ENCODE measurements around the gene SPATC1L. TPM values are rescaled to one million over a fixed set of nuclear protein-coding genes. Genes with fewer than 3 reads are reported as not detected.

SPATC1L gene
- total RNA-seq, 2 experiments from 2014 or later: 4.7 to 8.3 TPM

DNA sequence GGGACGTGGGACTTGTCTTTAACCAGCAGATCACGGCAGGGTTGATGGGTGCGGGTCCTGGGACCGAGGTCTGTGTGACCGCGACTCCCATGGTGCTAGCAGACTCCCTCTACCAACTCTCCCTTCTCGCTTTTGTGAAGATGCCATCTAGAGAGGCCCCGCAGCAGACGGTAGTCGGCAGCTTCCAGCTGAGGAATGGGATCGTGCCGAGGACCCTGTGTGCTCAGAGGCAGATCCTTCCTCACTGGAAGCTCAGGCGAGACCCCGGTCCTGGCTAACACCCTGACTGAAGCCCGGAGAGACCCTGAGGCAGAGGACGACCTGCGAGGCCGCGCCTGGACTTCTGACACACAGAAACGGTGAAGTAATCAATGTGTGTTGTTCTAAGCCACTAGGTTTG is 12.5 kb upstream of the SPATC1L start:
- Histone ChIP-seq H3K9me3 (ENCODE audit: low read length) (no peaks in the 10 kb centered on the region), H3K4me3 (ENCODE audit: low read depth, low read length, poor library complexity, severe bottlenecking) (no peak overlapping the region), H3K4me2 (ENCODE audit: low read length) (no peak overlapping the region), H3K4me1 (ENCODE audit: insufficient read depth, low read length, poor library complexity, severe bottlenecking) (no peaks in the 10 kb centered on the region), H2AFZ (ENCODE audit: low read length) (no peak overlapping the region), H3K27ac (ENCODE audit: low read depth, low read length, poor library complexity, severe bottlenecking) (no peak overlapping the region), H3K9me2 (ENCODE audit: insufficient read depth, low read length) (no peaks in the 10 kb centered on the region), H4K20me1 (ENCODE audit: insufficient read depth, low read length) (no peaks in the 10 kb centered on the region), H3K36me3 (ENCODE audit: insufficient read depth, low read length) (peaks cover 72% of the 10 kb centered on the region), H3K79me2 (ENCODE audit: insufficient read depth, low read depth, low read length) (no peaks in the 10 kb centered on the region)
- TF ChIP-seq EZH2phosphoT487 (IDR thresholded peaks at IDR 0.05; ENCODE audit: borderline replicate concordance, low read depth, low read length): no peak
- TF ChIP-seq, protein P1, sequence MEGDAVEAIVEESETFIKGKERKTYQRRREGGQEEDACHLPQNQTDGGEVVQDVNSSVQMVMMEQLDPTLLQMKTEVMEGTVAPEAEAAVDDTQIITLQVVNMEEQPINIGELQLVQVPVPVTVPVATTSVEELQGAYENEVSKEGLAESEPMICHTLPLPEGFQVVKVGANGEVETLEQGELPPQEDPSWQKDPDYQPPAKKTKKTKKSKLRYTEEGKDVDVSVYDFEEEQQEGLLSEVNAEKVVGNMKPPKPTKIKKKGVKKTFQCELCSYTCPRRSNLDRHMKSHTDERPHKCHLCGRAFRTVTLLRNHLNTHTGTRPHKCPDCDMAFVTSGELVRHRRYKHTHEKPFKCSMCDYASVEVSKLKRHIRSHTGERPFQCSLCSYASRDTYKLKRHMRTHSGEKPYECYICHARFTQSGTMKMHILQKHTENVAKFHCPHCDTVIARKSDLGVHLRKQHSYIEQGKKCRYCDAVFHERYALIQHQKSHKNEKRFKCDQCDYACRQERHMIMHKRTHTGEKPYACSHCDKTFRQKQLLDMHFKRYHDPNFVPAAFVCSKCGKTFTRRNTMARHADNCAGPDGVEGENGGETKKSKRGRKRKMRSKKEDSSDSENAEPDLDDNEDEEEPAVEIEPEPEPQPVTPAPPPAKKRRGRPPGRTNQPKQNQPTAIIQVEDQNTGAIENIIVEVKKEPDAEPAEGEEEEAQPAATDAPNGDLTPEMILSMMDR (conservative IDR thresholded peaks at IDR 0.05; ENCODE audit: low read length): no peak
- DNase-seq (ENCODE audit: low spot score): no peak
- ChIA-PET POLR2A (no interaction called here), CTCF (ENCODE audit: unreplicated experiment) (no interaction called here)
- intact Hi-C loops (cut with micrococcal nuclease; ENCODE audit: unreplicated experiment): no loop called here
- no TSS peak for BruUV-seq (replicated peaks)

DNA sequence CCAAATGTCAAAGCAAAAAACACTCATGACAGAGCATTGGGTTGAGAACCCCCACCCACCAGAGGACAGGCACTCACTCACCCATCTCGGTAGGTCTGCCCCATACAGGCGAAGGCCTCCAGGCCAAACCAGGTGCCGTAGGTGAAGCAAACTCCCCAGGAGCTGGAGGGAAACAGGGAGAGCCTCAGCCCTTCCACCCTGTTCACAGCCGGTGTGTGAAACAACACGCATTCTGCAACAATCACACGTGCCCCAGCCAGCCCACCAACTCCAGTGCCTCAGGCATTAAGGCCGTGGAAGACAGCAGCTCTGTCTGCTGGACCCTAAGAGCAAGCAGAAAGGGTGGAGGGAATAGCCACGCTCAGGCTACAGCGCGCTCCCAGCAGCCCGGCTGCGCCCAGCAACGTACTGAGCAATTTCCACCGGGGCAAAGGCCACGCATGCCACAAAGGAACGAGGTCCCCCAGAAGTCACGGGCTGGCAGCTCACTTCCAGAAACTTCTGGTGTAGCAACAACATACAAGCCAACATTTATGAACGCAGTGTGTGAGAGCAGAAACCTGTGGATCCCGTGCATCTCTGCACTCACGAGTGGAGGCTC is 11.4 kb upstream of the SPATC1L start:
- intact Hi-C loops (cut with micrococcal nuclease; ENCODE audit: unreplicated experiment): no loop called here
- H3K9me3 ChIP-seq (ENCODE audit: low read length): no peaks in the 10 kb centered on the region
- CTCF ChIA-PET (ENCODE audit: unreplicated experiment): no interaction called here
- no peak overlapping the region for H3K4me2 ChIP-seq (ENCODE audit: low read length)
- H3K36me3 ChIP-seq (ENCODE audit: insufficient read depth, low read length): peaks cover 72% of the 10 kb centered on the region
- H3K27ac ChIP-seq (ENCODE audit: low read depth, low read length, poor library complexity, severe bottlenecking): no peak overlapping the region
- BruUV-seq (replicated peaks): no TSS peak
- no peaks in the 10 kb centered on the region for H3K9me2 ChIP-seq (ENCODE audit: insufficient read depth, low read length)
- POLR2A ChIA-PET: no interaction called here
- H3K4me3 ChIP-seq (ENCODE audit: low read depth, low read length, poor library complexity, severe bottlenecking): no peak overlapping the region
- TF ChIP-seq, protein P1 (conservative IDR thresholded peaks at IDR 0.05; ENCODE audit: low read length): no peak
- TF ChIP-seq EZH2phosphoT487 (IDR thresholded peaks at IDR 0.05; ENCODE audit: borderline replicate concordance, low read depth, low read length): no peak
- H3K4me1 ChIP-seq (ENCODE audit: insufficient read depth, low read length, poor library complexity, severe bottlenecking): no peaks in the 10 kb centered on the region
- H4K20me1 ChIP-seq (ENCODE audit: insufficient read depth, low read length): no peaks in the 10 kb centered on the region
- no peaks in the 10 kb centered on the region for H3K79me2 ChIP-seq (ENCODE audit: insufficient read depth, low read depth, low read length)
- no peak for DNase-seq (ENCODE audit: low spot score)
- H2AFZ ChIP-seq (ENCODE audit: low read length): no peak overlapping the region

DNA sequence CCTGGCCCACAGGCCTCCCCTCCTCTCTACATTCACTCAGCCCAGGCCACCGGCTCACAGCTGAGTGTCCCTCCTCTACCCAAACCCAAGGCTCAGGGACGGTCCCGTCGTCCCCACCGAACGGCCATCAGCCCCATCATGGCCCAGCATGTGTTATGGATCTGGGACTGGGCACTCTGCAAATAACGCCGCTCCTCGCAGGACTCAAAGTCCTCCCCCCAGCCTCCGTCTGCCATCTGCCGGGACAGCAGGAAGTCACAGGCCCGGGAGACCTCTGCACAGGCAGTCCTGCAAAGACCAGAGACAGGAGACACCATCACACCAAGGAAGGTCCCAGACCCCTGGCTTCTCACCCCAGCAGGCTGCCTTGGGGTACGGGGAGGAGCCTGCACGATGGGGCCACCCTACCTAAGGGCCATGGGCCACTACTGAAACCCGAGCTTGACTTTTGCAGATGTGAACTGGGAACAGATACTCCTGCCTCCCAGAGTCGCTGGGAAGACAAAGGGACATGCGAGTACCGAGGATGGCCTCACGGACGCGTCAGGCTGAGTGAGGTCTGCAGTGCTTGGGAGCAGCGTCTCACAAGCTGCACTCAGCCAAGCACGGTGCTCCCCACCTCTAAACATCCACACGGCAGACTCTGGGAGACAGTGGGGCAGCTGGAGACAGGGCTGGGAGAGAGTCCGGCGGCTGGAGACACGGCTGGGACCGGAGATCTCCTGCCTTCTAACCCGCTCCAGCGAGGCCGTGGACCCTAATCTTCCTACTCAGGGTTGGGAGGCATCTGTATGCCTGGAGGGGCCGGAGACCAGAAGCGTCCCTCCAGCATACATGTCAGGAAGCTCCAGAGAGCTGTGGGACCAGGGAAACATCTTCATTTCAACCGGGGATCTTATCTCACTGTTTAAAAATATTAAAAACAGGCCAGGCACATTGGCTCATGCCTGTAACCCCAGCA is 10.4 kb upstream of the SPATC1L start:
- no peaks in the 10 kb centered on the region for H3K79me2 ChIP-seq (ENCODE audit: insufficient read depth, low read depth, low read length)
- no peaks in the 10 kb centered on the region for H3K9me2 ChIP-seq (ENCODE audit: insufficient read depth, low read length)
- no peak overlapping the region for H3K4me3 ChIP-seq (ENCODE audit: low read depth, low read length, poor library complexity, severe bottlenecking)
- no peaks in the 10 kb centered on the region for H3K9me3 ChIP-seq (ENCODE audit: low read length)
- ChIA-PET CTCF (ENCODE audit: unreplicated experiment) (no interaction called here), POLR2A (no interaction called here)
- intact Hi-C loops (cut with micrococcal nuclease; ENCODE audit: unreplicated experiment): no loop called here
- H3K36me3 ChIP-seq (ENCODE audit: insufficient read depth, low read length): peaks cover 64% of the 10 kb centered on the region
- H3K4me2 ChIP-seq (ENCODE audit: low read length): no peak overlapping the region
- BruUV-seq (replicated peaks): no TSS peak
- no peak overlapping the region for H2AFZ ChIP-seq (ENCODE audit: low read length)
- H3K4me1 ChIP-seq (ENCODE audit: insufficient read depth, low read length, poor library complexity, severe bottlenecking): no peaks in the 10 kb centered on the region
- no peak for DNase-seq (ENCODE audit: low spot score)
- no peaks in the 10 kb centered on the region for H4K20me1 ChIP-seq (ENCODE audit: insufficient read depth, low read length)
- H3K27ac ChIP-seq (ENCODE audit: low read depth, low read length, poor library complexity, severe bottlenecking): no peak overlapping the region
- no peak for TF ChIP-seq EZH2phosphoT487 (IDR thresholded peaks at IDR 0.05; ENCODE audit: borderline replicate concordance, low read depth, low read length)
- TF ChIP-seq, protein P1 (conservative IDR thresholded peaks at IDR 0.05; ENCODE audit: low read length): no peak

All from OCI-LY7 (cell line).